HG02870 (cell line): Measurements from ENCODE around the gene BMP6.

Experiments used
- ATAC-seq: cut with Tn5 transposase; IDR thresholded peaks from one replicate; pipeline ENCODE4 v1.9.1; 2021; ENCODE audit warnings: mild to moderate bottlenecking, moderate library complexity; ENCODE audit not compliant: unreplicated experiment

The BMP6 gene

GRCh38 chr6:7821426-7821825 is 95.5 kb downstream of the BMP6 start:
- no peak for ATAC-seq

DNA sequence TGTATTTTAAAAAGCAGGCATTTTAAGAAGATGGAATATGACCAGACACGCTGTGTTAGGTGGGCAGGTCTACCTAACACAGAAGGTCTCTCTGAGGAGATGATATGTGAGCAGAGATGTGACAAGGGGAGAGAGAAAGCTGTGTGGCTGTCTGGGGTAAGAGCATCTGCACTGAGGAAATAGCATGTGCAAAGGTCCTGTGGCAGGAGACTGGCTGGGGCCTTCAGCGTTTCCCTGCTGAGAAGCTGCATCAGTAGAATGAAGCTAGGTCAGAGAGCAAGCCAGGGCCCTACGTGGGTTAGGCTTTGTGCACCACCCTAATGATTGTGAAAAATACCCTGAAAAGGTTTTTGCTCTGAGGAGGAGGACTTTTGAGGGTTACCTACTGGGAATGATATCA is 97.7 kb downstream of the BMP6 start:
- ATAC-seq = no peak

GRCh38 chr6:7825986-7826385 is 100.1 kb downstream of the BMP6 start:
- no peak for ATAC-seq

DNA sequence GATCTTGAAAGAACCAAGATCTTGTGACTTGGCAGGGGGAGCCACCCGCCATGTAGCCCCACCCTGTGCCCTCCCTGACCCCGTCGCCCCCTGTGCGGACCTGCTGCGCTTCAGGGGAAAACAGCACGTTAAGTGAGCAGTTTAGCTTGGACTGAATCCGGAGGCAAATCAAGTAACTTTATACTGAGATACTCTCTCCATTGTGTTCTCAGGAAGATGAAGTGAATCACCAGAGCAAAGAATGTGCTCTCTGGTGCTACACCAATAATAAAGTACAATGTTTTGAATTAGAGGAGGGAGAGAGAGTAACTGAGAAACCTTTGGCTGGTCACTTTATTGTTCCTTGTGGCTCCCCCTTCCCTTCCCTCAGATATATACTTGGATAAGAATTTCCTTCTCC is 101.2 kb downstream of the BMP6 start:
- no peak for ATAC-seq

DNA sequence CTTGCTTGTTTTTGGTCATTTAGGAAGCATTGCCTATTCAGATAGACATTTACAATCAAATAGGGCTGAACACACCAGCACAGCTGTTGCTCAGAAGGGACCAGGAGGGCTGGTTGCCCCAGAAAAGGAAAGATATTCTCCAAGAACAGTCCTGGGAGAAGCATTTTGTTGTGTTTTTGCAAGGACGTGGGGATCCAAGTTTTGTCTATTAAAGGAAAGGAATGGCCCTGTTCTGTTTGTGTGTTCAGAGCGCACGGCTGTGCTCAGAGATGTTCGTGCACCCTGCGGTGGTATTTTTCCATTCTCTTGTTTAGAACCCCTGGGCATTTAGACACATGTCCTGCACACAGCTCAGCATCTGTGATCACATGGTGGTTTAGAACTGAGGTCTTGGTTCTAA is 102.2 kb downstream of the BMP6 start:
- ATAC-seq = no peak

DNA sequence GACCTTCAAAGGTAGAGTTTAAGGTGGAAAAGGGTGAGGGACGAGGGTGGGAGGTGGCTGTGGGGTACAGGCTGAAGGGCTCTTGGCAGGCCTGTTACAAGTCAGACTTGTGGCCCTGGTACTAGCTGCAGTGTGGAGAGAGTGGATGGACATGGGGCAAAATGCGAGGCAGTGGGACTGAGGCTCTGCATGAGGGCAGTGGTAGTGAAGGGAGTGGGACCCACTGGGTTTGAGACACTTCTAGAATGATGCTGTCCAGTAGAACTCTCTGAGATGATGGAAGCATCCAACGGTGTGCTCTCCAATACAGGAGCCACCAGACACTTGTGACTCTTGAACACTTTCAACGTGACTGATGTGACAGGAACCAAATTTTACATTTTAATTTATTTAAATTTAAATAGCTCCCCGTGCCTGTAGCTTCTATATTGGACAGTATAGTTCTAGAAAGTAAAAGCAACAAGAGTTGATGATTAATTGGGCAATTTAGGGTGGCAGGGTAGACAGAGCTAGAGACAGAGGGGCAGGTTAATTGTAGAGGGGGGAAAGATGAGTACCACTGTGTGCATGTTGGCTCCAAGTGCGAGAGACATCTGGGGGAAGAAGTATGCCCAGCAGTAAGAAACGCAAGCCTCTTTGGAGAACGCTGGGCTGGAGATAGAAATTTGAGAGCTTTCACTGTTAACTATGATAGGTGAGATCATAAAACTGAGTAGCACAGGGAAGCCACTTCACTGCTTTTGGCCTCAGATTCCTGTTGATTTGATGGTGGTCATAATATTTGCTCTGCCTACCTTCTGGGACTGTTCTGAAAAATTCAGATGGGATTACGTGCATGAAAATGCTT is 107.2 kb downstream of the BMP6 start:
- no peak for ATAC-seq

DNA sequence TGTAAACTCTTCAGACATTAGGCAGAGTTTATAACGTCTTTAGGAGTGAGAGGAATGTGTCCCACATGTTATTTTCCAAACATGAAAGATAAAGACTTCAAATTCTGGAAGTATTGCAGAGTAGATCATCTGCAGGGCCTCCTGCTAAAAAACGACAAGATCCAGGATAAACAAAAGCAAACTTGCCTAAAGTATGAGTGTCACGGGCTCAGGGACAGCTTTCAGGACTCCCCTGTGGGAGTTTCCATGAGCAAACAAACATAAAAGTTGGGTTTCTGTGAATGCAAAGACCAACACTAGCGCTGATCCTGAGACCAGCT is 107.8 kb downstream of the BMP6 start:
- no peak for ATAC-seq

GRCh38 chr6:7836371-7837026 is 110.6 kb downstream of the BMP6 start:
- no peak for ATAC-seq

DNA sequence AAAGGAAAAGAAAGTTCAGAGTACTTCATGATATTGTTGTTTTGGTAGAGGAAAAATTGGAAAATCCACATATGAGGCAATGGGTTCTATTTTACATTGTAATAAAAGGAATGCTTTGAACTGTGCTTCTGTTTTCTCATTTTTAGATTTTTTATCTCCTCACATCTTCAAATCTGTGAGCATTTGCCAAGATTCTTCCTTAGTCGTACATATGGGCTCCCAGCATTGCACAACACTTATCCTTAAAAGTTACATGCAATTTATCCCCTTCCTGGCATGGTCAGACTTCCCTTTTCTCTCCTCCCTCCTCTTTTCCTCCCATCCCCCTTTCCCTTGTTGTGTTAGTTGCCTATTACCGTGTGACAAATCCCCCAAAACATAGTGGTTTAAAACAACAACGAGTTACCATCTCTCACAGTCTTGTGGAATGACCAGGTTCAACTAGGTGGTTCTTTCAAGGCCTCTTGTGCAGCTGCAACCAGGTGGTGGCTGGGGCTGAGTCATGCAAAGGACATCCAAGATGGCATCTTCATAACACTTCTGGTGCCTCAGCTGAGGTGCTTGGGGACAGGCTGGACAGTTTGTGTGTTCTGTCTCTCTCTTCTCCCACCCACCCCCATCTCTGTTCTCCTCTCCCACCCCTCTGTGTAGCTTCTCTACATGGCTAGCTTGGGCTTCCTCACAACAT is 116.0 kb downstream of the BMP6 start:
- ATAC-seq = no peak

GRCh38 chr6:7846966-7847818 is 121.3 kb downstream of the BMP6 start:
- no peak for ATAC-seq

DNA sequence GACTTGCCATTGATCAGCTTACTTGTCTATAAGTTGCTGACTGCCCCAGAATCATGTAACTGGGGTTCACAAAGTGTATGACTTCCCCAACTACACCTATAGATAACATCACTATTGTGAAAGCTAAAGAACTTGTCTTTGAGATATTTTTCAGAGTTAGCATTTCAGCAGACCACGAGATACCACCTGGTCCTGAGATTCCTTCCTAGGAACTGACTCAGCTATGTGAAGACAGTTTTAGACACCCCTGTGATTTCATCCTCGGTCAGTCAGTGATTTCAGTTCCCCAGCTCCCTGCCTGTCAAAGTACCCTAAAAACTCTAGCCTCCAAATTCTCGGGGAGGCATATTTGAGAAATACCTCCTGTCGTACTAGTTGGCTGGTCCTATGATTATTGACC is 122.3 kb downstream of the BMP6 start:
- ATAC-seq = no peak

DNA sequence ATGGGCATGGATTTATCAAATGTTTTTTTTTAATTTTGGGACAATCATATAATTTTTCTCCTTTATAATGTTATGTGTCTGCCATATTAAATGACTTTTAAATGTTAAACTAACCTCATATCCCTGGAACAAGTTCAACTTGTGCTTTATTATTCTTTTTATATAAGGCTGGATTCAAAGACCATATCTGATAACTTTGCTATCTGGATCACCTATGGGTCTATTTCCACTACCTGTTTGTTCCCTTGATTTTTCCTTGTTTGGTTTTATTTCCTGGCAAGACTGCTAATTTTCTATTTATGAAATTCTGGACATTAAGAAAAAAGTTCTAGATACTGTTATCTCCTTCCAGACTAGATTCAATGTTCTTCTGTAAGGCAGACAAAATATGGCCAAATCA is 125.9 kb downstream of the BMP6 start:
- ATAC-seq = no peak

- ATAC-seq = no peak
Measured at GRCh38 chr6:7859591-7859990, 133.7 kb downstream of the BMP6 start.

DNA sequence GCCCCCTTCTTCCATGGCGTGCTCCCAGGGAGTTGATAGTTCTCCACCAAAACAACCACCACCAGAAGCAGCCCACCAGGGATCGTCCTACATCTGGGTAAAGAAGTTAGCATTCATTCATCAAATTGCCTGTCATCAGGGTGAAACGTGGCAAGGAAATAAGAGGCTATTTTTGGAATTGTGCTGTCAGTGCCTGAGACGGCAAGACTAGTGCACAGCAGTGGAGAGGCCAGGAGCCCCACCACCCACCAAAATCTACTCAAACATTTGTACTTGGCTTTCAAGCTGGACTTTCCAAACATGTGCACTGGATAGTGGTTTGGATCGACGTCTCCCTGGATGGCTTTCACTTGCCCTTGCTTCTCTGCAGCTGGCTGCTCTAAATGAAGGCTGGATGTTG is 139.9 kb downstream of the BMP6 start:
- no peak for ATAC-seq

GRCh38 chr6:7866526-7866925 is 140.6 kb downstream of the BMP6 start:
- no peak for ATAC-seq

GRCh38 chr6:7868926-7869325 is 143.0 kb downstream of the BMP6 start:
- ATAC-seq = no peak

DNA sequence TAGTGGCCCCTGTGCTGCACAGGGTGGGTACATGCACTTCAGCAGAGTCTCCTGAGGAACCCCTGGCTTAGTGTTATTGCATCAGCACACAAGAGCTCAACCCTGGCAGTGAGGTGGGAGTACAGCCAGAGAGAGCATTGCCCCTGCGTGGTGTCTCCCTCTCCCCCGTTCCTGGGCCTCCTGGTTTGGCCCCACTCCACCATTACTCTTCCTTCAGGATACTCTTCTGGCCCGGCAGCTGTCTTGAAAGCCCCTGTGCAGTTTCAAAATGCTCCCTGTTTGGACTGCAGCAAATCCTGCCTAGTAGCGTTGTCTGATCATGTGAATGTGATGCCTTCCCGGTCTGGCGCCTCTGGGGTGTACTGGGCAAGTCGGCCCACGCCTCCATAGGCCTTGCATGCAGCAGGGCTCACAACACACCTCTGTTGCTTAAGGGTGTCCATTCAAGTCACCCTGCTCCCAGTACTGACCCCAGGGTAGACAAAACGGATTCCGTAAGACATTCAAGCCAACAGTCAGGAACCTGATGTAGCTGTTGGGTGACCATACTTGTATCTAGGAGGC is 152.6 kb downstream of the BMP6 start:
- ATAC-seq = no peak

GRCh38 chr6:7879043-7879442 is 153.1 kb downstream of the BMP6 start:
- no peak for ATAC-seq

GRCh38 chr6:7879579-7879978 is 153.7 kb downstream of the BMP6 start:
- ATAC-seq = no peak

DNA sequence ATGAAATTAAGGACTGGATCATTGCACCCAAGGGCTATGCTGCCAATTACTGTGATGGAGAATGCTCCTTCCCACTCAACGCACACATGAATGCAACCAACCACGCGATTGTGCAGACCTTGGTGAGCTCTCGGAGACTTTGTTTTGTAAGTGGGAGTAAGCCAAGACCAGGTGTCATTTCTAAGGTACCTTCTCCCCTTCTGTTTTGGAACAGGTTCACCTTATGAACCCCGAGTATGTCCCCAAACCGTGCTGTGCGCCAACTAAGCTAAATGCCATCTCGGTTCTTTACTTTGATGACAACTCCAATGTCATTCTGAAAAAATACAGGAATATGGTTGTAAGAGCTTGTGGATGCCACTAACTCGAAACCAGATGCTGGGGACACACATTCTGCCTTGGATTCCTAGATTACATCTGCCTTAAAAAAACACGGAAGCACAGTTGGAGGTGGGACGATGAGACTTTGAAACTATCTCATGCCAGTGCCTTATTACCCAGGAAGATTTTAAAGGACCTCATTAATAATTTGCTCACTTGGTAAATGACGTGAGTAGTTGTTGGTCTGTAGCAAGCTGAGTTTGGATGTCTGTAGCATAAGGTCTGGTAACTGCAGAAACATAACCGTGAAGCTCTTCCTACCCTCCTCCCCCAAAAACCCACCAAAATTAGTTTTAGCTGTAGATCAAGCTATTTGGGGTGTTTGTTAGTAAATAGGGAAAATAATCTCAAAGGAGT is 154.2 kb downstream of the BMP6 start:
- no peak for ATAC-seq
